Measurements from ENCODE around the gene POLE2. TPM values are rescaled to one million over a fixed set of nuclear protein-coding genes. Genes with fewer than 3 reads are reported as not detected.
"Not testable (repeated sequence)": the region's sequence is repeated elsewhere in the genome, so short reads cannot be mapped to it uniquely, and the experiment has no call there.

Gene POLE2, protein sequence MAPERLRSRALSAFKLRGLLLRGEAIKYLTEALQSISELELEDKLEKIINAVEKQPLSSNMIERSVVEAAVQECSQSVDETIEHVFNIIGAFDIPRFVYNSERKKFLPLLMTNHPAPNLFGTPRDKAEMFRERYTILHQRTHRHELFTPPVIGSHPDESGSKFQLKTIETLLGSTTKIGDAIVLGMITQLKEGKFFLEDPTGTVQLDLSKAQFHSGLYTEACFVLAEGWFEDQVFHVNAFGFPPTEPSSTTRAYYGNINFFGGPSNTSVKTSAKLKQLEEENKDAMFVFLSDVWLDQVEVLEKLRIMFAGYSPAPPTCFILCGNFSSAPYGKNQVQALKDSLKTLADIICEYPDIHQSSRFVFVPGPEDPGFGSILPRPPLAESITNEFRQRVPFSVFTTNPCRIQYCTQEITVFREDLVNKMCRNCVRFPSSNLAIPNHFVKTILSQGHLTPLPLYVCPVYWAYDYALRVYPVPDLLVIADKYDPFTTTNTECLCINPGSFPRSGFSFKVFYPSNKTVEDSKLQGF
- total RNA-seq = 4.9 TPM

GRCh38 chr14:49687942-49688700 is at the start of gene POLE2:
Gene POLE2, minus strand, starts transcription at chr14:49688214. Its CDS starts 11 bp downstream, at chr14:49688203.
- intact Hi-C loops (cut with DNase I) = no loop called here
- no peak for DNase-seq (ENCODE audit: extremely low spot score in 2 of 2)
- H3K4me1 ChIP-seq = peaks cover 22% of the 10 kb centered on the region
- no peaks in the 10 kb centered on the region for H3K9me3 ChIP-seq
- peak within 1 kb of the TSS; percentile 79 to 93 for H3K4me3 ChIP-seq
- no peaks in the 10 kb centered on the region for H3K27me3 ChIP-seq
- H3K36me3 ChIP-seq = no peaks in the 10 kb centered on the region
- H3K27ac ChIP-seq = peak within 1 kb of the TSS; percentile 76
- TF ChIP-seq POLR2A (IDR thresholded peaks at IDR 0.05) = no peak
- TF ChIP-seq POLR2AphosphoS5 (IDR thresholded peaks at IDR 0.05; ENCODE audit: insufficient read depth in 1 of 2, low read depth in 1 of 2) = peak in 1 of 2 donors; percentile 60

- DNase-seq (ENCODE audit: extremely low spot score in 2 of 2); H3K4me1 ChIP-seq; H3K27ac ChIP-seq; H3K27me3 ChIP-seq; H3K36me3 ChIP-seq; intact Hi-C loops (cut with DNase I); H3K4me3 ChIP-seq; H3K9me3 ChIP-seq: not testable (repeated sequence)
Measured at GRCh38 chr14:49735669-49736068, 47.7 kb upstream of the POLE2 start.

GRCh38 chr14:49733836-49734235 is 45.8 kb upstream of the POLE2 start:
- DNase-seq (ENCODE audit: extremely low spot score in 2 of 2) = no peak
- Histone ChIP-seq H3K4me3 (no peak overlapping the region), H3K27ac (no peak overlapping the region), H3K4me1 (no peaks in the 10 kb centered on the region), H3K27me3 (no peaks in the 10 kb centered on the region), H3K36me3 (peaks cover 0 to 7% of the 10 kb centered on the region in 2 donors), H3K9me3 (no peaks in the 10 kb centered on the region)
- intact Hi-C loops (cut with DNase I) = no loop called here
- TF ChIP-seq POLR2A (IDR thresholded peaks at IDR 0.05) (no peak), POLR2AphosphoS5 (IDR thresholded peaks at IDR 0.05; ENCODE audit: insufficient read depth in 1 of 2, low read depth in 1 of 2) (no peak)
- TF ChIP-seq, protein P1, sequence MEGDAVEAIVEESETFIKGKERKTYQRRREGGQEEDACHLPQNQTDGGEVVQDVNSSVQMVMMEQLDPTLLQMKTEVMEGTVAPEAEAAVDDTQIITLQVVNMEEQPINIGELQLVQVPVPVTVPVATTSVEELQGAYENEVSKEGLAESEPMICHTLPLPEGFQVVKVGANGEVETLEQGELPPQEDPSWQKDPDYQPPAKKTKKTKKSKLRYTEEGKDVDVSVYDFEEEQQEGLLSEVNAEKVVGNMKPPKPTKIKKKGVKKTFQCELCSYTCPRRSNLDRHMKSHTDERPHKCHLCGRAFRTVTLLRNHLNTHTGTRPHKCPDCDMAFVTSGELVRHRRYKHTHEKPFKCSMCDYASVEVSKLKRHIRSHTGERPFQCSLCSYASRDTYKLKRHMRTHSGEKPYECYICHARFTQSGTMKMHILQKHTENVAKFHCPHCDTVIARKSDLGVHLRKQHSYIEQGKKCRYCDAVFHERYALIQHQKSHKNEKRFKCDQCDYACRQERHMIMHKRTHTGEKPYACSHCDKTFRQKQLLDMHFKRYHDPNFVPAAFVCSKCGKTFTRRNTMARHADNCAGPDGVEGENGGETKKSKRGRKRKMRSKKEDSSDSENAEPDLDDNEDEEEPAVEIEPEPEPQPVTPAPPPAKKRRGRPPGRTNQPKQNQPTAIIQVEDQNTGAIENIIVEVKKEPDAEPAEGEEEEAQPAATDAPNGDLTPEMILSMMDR (IDR thresholded peaks at IDR 0.05) = no peak

- H3K27ac ChIP-seq = no peak overlapping the region
- no peak for DNase-seq (ENCODE audit: extremely low spot score in 2 of 2)
- intact Hi-C loops (cut with DNase I) = no loop called here
- TF ChIP-seq POLR2A (IDR thresholded peaks at IDR 0.05) (no peak), POLR2AphosphoS5 (IDR thresholded peaks at IDR 0.05; ENCODE audit: insufficient read depth in 1 of 2, low read depth in 1 of 2) (no peak)
- TF ChIP-seq, protein P1 (IDR thresholded peaks at IDR 0.05) = no peak
- no peak overlapping the region for H3K4me3 ChIP-seq
- H3K27me3 ChIP-seq = no peaks in the 10 kb centered on the region
- no peaks in the 10 kb centered on the region for H3K4me1 ChIP-seq
- no peaks in the 10 kb centered on the region for H3K9me3 ChIP-seq
- H3K36me3 ChIP-seq = peaks cover 0 to 7% of the 10 kb centered on the region in 2 donors
Measured at GRCh38 chr14:49732896-49733295, 44.9 kb upstream of the POLE2 start.

- Histone ChIP-seq H3K27ac (no peak overlapping the region), H3K4me3 (no peak overlapping the region), H3K4me1 (no peaks in the 10 kb centered on the region), H3K36me3 (peaks cover 0 to 12% of the 10 kb centered on the region in 2 donors), H3K9me3 (no peaks in the 10 kb centered on the region), H3K27me3 (no peaks in the 10 kb centered on the region)
- TF ChIP-seq, protein P1 (IDR thresholded peaks at IDR 0.05) = no peak
- TF ChIP-seq POLR2AphosphoS5 (IDR thresholded peaks at IDR 0.05; ENCODE audit: insufficient read depth in 1 of 2, low read depth in 1 of 2) (no peak), POLR2A (IDR thresholded peaks at IDR 0.05) (no peak)
- no peak for DNase-seq (ENCODE audit: extremely low spot score in 2 of 2)
- intact Hi-C loops (cut with DNase I) = no loop called here
Measured at GRCh38 chr14:49727171-49727570, 39.2 kb upstream of the POLE2 start.

DNA sequence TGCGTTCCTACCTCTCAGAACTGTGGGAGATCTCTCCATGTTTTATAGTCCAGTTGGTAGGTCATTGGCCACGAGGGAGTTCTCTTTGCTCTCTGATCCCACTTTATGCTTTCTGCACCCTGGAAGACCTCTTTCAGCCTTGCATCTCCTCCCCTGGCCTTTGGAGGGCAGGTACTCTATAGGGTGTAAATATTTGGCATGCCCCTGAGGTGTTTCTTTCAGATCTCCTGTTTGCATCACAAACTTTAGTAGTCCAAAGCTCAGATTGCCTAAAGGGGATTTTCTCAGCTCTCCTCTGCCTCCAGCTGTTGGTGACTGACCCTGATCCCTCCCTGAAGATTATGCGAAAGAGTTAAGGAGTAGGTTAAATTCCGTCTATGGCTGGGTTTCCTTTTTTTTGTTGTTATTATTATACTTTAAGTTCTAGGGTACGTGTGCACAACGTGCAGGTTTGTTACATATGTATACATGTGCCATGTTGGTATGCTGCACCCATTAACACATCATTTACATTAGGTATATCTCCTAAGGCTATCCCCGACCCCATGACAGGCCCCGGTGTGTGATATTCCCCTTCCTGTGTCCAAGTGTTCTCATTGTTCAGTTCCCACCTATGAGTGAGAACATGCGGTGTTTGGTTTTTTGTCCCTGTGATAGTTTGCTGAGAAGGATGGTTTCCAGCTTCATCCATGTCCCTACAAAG is 33.9 kb upstream of the POLE2 start:
- H3K27ac ChIP-seq; intact Hi-C loops (cut with DNase I); H3K27me3 ChIP-seq; H3K4me1 ChIP-seq; H3K4me3 ChIP-seq; H3K9me3 ChIP-seq; DNase-seq (ENCODE audit: extremely low spot score in 2 of 2); H3K36me3 ChIP-seq: not testable (repeated sequence)
